Posterior vena cava (tissue), 2 donors: ENCODE results near the gene DAPL1. TPM values are rescaled to one million over a fixed set of nuclear protein-coding genes. Genes with fewer than 3 reads are reported as not detected.

Experiments
- DNase-seq: peaks from one replicate; pipeline ENCODE4 v3.0.0-alpha.2; 2020; ENCODE audit warnings: low spot score
- intact Hi-C, 2 donors: fragments of 100-400 bp; cut with DNase I; formaldehyde crosslinking; loops; one replicate each; pipeline versions ENCODE4 v1.14.1 to v1.14.2; 2022 to 2023
- total RNA-seq, 2 donors: library from RNA; stranded (reverse); fragmentation: NEBNext Ultra II Directional; extraction: Animal tissue kit (Norgen Biotek cat#: 25700); gene quantifications; one replicate each; pipeline ENCODE4 v1.2.1, GENCODE V29; 2021
- donor health status: DM: yes; HTN: yes; CAD: no.
- donor health status: DM: yes; HTN: yes; CAD: no.

DAPL1 gene
- total RNA-seq, 2 donors from 2014 or later: not detected

DNA sequence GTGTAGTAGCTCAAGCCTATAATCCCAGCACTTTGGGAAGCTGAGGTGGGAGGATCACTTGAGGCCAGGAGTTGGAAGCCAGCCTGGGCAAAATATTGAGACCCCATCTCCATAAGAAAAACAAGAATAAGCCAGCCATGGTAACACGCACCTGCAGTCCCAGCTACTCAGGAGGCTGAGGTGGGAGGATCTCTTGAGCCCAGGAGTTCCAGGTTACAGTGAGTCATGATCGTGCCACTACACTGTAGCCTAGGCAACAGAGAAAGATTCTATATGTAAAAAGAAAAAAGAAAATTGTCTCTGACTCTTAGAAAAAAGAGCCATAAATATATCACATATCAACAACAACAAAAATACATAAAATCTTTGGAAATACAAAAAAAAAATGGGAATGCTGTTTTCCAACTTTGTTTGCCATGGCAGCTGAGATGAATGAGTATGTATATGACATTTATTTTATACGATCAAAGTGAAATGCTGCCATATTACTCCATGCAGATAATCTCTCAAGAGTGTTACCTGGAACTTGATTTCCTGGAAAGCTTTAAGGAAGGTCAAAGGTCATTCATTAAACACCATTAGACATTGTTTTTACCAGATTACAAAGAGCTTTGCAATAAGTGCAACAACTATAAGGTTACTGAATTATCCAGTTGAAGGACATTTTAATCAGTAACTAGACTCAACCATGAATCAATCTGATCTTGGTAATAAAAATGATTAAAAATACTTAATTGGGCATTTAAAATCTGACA is 19.7 kb upstream of the DAPL1 start:
- no peak for DNase-seq
- intact Hi-C loops: no loop called here

- intact Hi-C loops: no loop called here
- DNase-seq: no peak
Observed at GRCh38 chr2:158776231-158776630, 18.9 kb upstream of the DAPL1 start.

- intact Hi-C loops: no loop called here
- DNase-seq: no peak
Observed at GRCh38 chr2:158777077-158777476, 18.0 kb upstream of the DAPL1 start.

DNA sequence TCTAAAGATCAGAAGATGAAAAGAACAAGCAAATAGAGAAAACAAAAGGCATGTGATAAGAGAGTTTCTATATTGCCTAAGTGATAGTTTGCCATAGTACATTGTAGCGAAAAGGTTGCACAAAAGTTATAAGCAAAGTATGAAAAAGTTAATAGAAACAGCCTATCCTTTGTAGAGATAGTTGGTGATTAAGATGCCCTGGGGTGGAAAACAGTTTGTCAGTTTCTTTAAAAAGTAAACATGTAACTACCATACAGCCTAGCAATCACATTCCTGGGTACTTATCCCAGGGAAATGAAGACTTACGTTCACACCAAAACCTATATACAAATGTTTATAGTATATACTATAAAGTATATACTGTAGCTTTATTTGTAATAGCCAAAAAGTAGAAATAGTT is 16.9 kb upstream of the DAPL1 start:
- DNase-seq: no peak
- intact Hi-C loops: no loop called here

DNA sequence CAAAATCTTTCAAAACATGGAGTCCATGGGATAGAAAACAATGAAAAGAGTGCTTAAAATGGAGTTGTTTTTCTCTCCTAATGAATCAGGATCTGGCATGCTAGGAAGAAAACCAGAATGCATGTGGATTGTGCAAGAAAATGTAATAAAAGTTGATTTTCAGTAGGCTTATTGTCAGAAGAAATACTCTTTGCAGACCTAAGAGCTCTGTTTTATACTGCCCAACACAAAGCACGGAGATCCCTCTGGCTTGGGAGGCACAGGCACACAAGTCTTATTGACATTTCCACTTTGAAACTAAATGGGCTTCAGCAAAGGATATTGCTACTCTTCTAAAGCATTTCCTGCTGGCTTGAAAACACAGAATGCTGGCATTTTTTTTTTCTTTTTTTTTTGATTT is 15.5 kb upstream of the DAPL1 start:
- no peak for DNase-seq
- intact Hi-C loops: no loop called here

DNA sequence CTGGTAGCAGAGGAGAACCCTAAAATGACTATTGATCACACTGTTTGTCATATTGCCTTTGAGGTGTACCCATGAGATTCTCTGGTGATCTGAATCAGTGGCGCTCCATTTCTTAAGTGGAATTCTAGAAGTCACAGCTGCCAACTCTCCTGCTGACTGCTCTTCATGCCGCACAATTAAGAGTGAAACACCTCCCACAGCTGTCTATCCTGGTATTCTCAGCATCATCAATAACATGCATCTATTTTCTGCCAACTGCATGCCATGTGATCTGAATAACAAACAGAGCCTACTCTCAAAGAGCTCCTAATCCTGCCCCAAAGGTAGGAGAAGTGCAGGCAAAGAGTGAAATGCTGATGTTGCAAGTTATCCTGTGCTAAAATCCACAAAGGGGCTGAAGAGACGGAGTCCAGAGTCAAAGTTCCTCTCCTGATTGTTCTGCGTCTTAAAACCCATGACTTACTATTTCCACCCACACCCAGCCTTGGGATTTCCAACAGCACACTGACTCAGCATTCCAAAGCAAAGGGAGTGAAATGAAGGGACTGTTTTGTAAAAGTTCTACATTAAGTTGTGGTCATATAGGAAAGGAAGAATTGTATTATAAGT is 13.7 kb upstream of the DAPL1 start:
- intact Hi-C loops: no loop called here
- DNase-seq: no peak

DNA sequence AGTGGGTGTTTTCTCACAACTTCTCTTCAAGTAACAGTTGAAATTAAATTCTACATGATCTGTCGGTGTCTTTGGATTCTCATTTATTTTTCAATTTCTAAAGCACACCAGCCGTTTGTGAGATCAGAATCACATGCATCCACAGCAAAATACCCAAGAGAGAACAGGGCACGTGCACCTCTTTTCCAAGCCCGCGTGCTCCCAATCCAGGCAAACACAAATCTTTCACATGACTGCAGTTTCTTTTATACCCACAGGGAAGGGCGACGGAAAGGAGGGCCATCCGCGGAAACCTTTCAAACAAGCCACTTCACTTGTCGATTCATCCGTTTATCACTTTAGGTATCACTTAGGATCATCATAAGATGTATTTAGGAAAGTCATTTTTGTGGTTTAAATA is 13.0 kb upstream of the DAPL1 start:
- DNase-seq: no peak
- intact Hi-C loops: no loop called here

DNA sequence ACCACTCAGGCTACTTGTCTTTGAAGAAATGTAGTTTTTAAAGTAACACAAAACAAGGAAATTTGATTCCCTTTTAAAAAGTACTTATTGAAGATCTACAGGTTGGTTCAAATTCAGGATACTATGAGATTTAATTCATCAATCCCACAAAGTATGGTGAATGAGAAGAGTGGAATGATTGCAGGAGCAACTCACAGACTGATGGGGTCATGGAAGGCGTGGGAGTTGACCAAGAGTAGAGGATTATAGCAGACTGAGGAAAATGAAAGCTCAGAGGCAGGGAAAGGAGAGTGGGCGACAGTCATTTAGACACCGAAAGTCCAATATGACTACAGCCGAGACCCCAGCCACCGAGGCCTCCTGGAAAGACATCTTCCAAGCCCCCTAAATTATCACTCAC is 12.5 kb upstream of the DAPL1 start:
- no peak for DNase-seq
- intact Hi-C loops: no loop called here

- no peak for DNase-seq
- intact Hi-C loops: no loop called here
Observed at GRCh38 chr2:158783923-158784322, 11.2 kb upstream of the DAPL1 start.

DNA sequence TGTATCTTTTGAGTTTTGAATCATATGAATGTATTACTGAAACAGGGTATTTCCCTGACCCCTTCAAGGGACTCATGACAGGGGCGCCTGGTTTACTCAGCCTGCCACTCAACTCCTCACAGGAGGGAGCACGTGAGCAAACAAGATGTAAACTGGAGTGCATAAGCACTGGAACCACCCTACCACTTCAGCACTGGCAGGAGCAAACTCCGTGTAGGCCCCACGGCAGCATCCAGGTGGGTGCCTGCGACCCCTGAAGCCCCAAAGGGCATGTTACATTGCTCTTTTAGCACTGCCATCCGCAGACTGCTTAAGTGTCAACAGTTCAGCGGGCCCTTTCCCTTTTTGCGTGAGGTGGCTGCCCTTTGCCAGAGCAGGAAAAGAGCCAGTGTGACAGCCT is 8.2 kb upstream of the DAPL1 start:
- DNase-seq: peak; percentile 66
- intact Hi-C loops: no loop called here

- intact Hi-C loops: no loop called here
- no peak for DNase-seq
Observed at GRCh38 chr2:158788951-158789350, 6.2 kb upstream of the DAPL1 start.

DNA sequence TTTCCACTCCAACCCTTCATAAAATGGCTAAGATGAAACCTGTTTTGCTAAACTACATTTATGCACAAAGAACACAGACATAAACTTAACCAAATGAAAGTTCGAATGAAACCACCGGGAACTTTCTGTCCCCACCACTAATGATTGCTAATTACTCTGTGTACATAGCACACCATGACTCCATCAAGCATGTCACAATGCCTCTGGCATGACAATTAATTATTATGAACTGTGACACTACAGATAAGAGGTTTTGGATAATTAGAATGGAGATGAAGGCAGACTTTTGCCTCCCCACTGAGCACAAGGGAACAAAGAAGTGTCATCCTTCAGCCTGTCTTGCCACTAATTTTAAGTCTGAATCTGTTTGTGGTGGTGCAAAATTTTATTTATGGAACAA is 1.5 kb downstream of the DAPL1 start:
- intact Hi-C loops: loop anchor here in 1 of 2 donors (2.0 kb wide), 1 partner anchor 44 kb away; no protein-coding TSS in a partner anchor
- DNase-seq: no peak

- no peak for DNase-seq
- intact Hi-C loops: loop anchor here in 1 of 2 donors (2.0 kb wide), 1 partner anchor 45 kb away; no protein-coding TSS in a partner anchor
Observed at GRCh38 chr2:158797963-158798700, 3.0 kb downstream of the DAPL1 start.

DNA sequence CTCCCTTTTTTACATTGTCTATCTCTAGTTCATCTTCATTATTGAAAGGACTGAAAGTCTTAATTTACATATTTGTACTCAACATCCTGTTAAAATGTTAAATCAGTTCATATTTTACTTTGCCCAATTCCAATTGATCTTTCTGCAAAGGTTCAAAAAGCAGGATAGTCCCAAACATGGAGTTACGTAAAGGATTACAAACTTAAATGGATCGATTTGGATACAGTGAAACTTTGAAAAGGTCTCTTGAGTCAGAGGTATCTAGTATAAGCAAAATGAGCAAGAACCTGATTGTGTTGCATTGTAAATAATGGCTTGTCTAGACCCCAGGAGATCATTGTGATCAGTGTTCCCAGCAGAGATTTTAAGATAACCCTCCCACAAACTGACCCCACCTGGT is 4.1 kb downstream of the DAPL1 start:
- intact Hi-C loops: no loop called here
- DNase-seq: no peak

GRCh38 chr2:158803506-158803905 is 8.4 kb downstream of the DAPL1 start:
- intact Hi-C loops: no loop called here
- no peak for DNase-seq

DNA sequence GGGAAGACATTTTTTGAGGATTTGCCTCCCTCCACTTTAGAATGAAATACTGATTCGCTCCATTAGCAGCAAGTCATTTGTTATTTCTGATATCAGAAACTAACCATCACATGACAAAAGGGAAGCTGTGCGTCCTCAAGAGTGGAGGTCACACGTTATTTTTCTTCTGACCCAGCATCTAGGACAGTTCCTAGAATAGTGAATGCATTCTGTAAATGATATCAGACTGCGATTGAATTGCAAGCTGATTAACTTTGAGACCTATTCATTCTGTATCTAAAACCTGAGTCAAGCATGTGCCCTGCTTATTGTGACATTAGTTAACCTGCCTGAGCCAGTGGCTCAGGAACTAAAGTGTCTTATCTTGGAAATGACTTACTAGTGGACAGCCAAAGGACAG is 10.1 kb downstream of the DAPL1 start:
- DNase-seq: no peak
- intact Hi-C loops: no loop called here

DNA sequence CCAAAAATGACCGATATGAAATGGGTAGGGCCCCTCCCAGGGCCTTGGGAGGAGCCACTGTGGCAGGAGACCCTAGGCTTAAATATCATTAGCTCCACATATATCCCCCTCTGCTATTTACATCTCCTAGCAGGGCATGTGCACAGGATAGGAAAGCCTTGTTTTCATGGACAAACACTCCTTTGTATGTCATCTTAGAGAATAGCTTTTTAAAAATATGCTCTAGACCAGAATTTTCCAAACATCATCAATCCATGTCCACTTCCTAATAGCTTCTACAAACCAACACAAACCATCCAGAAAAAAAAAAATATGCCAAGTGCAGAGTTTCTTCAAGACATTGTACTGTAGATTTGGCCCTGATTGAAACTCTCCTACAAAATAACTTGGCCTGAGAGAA is 10.8 kb downstream of the DAPL1 start:
- intact Hi-C loops: no loop called here
- no peak for DNase-seq

DNA sequence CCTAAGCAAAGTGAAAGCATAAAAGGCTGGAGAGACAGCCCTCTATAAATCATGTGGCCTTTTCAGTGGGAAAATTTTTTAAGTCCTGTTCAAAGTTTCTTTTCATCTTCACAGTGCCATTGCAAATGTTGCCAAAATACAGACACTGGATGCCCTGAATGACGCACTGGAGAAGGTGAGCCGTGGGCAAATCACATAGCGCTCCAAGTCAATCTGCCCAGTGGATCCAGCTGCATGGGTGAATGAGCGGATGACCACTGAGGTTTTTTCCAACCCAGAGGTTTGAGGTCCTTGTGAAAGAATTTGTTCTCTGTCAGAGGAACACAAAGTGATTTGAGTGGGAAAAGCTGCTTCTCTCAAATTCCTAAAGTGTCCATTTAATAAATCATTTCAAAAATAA is 11.8 kb downstream of the DAPL1 start:
- intact Hi-C loops: no loop called here
- no peak for DNase-seq

GRCh38 chr2:158808426-158808825 is 13.3 kb downstream of the DAPL1 start:
- DNase-seq: no peak
- intact Hi-C loops: no loop called here

DNA sequence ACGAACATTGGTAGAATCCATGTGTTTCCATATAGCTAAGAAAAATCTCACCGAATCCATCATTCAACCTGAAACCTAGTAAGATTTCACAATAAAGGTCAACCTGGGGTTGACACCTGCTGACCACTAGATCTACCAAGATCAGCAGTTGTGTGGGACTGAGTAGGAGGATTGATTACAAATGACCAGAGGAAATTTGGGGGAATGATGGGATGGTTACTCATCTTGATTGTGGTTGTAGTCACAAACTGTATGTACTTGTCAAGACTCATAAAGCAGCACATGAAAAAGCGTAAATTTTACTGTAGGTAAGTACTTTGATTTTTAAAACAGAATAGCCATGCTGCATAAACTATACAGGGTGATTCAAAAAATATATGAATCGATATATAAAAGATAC is 14.7 kb downstream of the DAPL1 start:
- no peak for DNase-seq
- intact Hi-C loops: no loop called here
